GM12801 (cell line): Measurements from ENCODE around the gene ADAMTS2.

Experiments
- TF ChIP-seq, protein P1 (sequence below): IDR thresholded peaks from one replicate; pipeline ENCODE4 v1.5.1; 2011; ENCODE audit warnings: control low read depth; ENCODE audit not compliant: insufficient read length; ENCODE audit errors: extremely low read depth

Gene ADAMTS2

DNA sequence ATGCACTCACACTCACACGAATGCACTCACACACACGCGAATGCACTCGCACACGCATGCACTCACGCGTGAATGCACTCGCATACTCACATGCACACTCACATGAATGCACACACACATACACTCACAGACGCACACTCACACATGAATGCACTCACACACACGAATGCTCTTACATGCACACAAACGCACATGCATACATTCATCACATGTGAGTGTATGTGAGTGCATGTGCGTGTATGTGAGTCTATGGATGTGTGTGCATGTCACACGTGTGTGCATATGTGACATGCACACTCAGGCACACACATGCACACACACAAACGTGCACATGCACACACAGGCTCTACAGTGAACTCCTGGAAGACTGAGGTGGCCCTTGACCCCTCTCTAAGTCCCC lies 121.7 kb downstream of the ADAMTS2 start:
- TF ChIP-seq, protein P1, sequence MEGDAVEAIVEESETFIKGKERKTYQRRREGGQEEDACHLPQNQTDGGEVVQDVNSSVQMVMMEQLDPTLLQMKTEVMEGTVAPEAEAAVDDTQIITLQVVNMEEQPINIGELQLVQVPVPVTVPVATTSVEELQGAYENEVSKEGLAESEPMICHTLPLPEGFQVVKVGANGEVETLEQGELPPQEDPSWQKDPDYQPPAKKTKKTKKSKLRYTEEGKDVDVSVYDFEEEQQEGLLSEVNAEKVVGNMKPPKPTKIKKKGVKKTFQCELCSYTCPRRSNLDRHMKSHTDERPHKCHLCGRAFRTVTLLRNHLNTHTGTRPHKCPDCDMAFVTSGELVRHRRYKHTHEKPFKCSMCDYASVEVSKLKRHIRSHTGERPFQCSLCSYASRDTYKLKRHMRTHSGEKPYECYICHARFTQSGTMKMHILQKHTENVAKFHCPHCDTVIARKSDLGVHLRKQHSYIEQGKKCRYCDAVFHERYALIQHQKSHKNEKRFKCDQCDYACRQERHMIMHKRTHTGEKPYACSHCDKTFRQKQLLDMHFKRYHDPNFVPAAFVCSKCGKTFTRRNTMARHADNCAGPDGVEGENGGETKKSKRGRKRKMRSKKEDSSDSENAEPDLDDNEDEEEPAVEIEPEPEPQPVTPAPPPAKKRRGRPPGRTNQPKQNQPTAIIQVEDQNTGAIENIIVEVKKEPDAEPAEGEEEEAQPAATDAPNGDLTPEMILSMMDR, result no peak

DNA sequence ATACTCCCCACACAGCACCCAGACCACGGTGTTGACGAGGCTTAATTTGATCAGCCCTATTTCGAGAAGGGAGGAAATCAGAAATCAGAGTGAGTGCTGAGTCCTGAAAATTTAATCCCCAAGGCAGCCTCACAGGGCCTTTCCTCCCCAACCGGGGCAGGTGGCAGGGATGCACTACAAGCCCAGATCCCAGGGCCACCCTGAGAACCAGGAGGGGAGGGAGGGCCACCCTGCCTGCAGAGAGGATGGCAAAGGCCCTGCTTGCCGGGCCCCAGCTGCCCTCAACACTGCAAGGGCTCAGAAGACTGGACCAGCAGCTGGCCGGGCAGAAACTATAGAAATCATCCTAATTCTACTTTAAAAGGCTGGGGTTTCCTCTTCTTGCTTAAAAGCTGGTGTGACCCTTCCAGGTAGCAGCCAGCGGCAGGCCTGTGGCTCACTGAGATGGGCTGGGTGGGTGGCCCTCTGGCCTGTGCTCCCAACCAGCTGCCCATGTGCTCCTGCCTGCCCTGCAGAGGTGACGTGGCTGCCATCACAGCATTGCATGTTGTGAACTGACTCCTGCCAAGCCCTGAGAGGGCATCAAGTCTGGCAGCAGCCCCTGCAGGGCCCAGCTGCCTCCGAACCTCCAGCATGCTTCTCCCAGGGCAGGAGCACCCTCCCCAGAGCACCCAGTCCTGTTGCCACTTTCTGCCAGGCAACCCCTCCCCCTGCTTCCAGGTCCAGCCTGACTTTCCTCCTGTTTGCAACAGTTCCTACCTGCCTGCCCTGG lies 122.8 kb downstream of the ADAMTS2 start:
- TF ChIP-seq, protein P1, result no peak

DNA sequence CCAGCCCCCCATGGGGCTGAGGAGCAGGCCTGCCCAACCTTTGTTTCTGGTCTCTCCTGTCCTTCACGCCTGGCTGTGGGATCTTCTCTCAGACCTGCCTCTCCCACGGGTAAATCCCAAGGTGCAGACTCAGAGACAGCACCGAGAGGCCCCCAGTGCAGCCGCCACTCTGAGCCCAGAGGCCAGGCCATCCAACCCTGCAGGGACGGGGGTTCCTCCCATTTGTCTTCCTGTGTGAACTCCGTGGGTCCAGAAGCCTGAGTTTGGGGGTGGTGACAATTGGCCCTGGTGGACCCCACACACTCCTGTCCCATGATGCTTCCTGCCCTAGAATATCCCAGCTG lies 123.4 kb downstream of the ADAMTS2 start:
- TF ChIP-seq, protein P1, result no peak

DNA sequence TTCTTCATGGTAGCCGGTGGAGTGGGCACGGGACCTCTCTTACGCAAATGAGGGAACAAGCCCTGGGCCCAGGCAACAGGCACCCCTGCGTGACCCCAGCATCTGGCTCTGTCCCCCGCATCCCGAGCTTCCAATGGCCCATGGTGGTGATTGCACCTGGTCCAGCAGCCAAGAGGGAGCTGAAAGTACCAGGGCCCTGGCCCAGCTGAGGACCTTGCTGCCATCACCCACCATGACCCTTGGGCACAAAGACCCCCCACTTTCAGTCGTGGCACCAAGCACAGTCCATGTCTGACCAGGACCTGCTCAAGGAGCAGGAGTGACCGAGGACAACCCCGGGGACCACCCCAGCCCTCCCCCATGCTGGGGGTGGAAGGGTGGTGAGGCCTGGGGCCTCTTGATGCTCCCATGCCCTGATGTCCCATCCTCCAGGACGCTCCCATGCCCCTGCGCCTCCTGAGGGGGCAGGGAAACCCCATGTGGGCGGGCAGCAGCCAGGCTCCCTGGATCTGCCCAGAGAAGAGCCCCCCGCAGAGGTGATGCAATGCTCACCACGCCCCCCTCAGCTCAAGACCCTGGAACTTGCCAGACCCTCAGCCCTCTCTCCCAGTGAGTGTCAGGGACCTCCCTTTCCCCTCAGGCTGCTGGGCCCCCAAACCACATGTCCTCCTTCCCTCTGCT lies 123.9 kb downstream of the ADAMTS2 start:
- TF ChIP-seq, protein P1, result no peak

DNA sequence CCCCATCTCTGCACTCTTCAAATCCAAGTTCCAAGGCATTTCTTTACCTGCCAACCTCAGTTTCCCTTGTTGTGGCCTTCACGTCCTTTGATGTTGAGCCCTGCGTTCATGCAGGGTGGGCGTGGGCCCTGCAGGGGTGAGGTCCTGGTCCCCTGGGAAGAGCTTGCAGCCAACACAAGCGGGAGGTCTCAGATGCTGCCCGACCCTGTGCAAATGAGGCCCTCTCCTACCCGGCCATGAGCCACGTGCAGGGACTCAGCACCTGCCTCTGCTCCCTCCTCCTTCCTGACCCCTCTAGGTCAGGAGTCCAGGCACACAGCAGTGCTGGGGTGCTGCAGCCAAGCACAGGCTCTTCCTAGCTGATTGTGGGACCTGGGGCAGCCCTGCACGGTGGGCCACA lies 124.5 kb downstream of the ADAMTS2 start:
- TF ChIP-seq, protein P1, result no peak

DNA sequence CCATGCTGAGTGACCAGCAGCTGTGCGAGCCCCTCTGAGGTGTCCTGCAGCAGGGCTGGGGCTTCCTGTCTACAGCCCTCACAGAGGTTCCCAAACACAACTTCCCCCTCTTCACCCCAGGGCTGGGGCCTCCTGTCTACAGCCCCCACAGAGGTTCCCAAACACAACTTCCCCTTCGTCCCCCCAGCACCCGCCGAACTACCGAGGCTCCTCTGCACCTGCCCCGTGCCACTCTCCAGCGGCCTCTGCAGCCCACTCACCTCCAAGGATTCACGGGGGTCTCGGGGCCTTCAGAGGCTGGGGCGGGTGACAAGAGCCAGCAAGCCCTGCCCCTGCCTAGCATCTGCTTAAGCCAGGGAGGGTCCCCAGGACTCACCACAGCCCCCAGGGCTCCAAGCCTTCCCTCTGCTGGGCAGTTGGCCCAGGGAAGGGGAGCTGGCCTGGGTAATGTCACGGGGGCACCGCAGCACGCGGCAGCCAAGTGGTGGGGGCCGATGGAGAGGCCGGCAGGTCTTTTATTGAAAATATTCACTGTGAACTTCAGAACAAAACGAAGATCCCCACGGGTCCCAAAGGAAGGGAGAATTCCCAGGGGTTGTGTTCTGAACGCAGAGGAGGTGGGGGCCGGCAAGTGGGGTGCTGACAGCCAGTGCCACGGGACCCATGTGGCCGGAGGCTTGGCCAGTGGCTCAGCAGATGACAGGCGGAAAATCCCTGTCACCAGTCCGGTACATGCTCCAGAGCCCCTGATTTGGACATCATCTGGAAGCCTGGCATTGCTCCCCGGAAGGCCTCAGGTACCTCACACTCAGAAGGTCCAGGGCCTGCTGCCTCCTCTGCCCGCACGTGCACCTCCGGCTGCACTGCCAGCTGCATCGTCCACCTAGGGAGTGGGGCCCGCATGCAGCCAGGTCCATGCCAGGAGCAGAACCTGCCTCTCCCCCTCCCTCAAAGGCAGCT lies 125.3 kb downstream of the ADAMTS2 start:
- TF ChIP-seq, protein P1, result no peak

DNA sequence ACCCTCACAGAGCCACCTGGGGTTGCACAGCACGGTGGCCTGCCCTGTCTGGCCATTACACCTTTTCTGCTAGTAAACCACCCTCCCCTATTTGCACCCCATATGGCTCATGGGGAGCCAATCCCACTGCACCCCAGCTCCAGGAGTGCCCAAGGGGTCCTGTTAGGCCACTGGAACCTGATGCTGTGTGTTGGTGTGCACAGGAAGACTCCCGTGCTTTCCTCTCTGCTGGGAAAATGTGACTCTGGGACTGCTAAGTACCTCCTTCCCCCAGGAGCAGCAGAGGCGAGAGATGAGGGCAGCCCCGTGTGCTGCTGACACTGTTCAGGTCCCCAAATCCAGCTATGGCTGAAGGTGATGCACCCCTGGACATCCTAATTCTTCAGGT lies 126.3 kb downstream of the ADAMTS2 start:
- TF ChIP-seq, protein P1, result no peak
